Gastroesophageal sphincter (tissue), 3 donors: ENCODE measurements around the gene KLHL26.

Experiments used
- POLR2A ChIP-seq, 2 donors: fragments of 450-650 bp; IDR thresholded peaks; one replicate each; pipeline ENCODE4 v1.6.1; 2017; ENCODE audit warnings: antibody characterized with exemption in 2 of 2, mild to moderate bottlenecking in 2 of 2, moderate library complexity in 1 of 2
- TF ChIP-seq, protein P1 (sequence below), 4 experiments: fragments of 200-600 bp in 2 of 4; fragments of 450-650 bp in 2 of 4; sonication (generic) in 1 of 4; IDR thresholded peaks; one replicate each; pipeline ENCODE4 v1.5.1; 2017 to 2019; ENCODE audit warnings: antibody characterized with exemption in 4 of 4, mild to moderate bottlenecking in 2 of 4, moderate library complexity in 2 of 4

DNA sequence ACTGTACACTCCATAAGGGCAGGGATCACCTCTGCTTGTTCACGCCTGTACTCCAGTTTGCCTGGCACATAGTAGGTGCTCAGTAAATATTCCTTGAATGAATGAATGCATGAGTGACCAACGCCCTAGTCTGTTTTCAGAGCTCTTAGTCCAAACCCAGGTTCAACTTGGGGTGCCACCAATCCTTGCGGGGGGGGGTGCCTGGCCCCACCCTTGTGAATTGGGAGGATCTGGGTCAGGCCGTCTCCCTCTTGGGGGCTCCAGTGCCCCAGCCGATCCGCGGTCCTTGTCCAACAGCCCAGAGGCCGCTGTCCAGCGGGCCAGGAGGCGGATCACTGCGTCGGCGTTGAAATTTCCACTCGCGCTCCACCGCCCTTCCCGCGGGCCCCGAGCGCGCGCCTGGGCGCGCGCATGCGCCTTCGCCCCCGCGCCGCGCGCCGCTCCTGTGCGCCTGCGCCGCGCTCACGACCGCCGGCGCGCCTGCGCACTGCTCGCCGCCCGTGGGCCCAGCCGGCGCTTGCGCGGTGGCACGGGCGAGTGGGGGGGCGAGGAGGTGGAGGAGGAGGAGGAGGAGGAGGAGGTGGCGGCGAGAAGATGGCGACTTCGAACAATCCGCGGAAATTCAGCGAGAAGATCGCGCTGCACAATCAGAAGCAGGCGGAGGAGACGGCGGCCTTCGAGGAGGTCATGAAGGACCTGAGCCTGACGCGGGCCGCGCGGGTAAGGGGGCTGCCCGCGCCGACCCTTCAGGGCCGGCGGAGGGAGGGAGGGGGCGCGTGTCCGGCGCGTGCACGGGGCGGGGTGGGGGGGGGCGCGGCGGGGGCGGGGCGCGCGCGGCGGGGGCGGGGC lies 46.5 kb downstream of the KLHL26 start, which contains the start of gene CRTC1:
- peak; percentile 45 to 56 for TF ChIP-seq POLR2A (IDR thresholded peaks at IDR 0.05)
- TF ChIP-seq, protein P1, sequence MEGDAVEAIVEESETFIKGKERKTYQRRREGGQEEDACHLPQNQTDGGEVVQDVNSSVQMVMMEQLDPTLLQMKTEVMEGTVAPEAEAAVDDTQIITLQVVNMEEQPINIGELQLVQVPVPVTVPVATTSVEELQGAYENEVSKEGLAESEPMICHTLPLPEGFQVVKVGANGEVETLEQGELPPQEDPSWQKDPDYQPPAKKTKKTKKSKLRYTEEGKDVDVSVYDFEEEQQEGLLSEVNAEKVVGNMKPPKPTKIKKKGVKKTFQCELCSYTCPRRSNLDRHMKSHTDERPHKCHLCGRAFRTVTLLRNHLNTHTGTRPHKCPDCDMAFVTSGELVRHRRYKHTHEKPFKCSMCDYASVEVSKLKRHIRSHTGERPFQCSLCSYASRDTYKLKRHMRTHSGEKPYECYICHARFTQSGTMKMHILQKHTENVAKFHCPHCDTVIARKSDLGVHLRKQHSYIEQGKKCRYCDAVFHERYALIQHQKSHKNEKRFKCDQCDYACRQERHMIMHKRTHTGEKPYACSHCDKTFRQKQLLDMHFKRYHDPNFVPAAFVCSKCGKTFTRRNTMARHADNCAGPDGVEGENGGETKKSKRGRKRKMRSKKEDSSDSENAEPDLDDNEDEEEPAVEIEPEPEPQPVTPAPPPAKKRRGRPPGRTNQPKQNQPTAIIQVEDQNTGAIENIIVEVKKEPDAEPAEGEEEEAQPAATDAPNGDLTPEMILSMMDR (IDR thresholded peaks at IDR 0.05), result peak in 1 of 4 experiments; percentile 29
